HTERT RPE-1 (cell line): ENCODE measurements around the gene C12orf57.

Source experiments
- in situ Hi-C: fragments of 300-500 bp; cut with MboI; formaldehyde crosslinking; loops from 4 replicates; pipeline ENCODE4 v1.14.3; 2020; ENCODE audit warnings: low sequenced_read_pairs

Gene C12orf57

GRCh38 chr12:6987956-6988553 lies 44.2 kb downstream of the C12orf57 start:
- in situ Hi-C loops: no loop called here
